BLaER1 (cell line): Measurements from ENCODE around the gene HDAC8.

ENCODE experiments used
- H3K27ac ChIP-seq: shearing (Covaris generic); formaldehyde crosslinking; 2 replicates; pipeline ENCODE4 v1.8.1; 2022
- H3K27me3 ChIP-seq: shearing (Covaris generic); formaldehyde crosslinking; 2 replicates; pipeline ENCODE4 v1.8.1; 2022
- H3K36me3 ChIP-seq: shearing (Covaris generic); formaldehyde crosslinking; 2 replicates; pipeline ENCODE4 v1.8.1; 2022
- H3K4me1 ChIP-seq: shearing (Covaris generic); formaldehyde crosslinking; 2 replicates; pipeline ENCODE4 v1.8.1; 2022
- H3K4me2 ChIP-seq: shearing (Covaris generic); formaldehyde crosslinking; 2 replicates; pipeline ENCODE4 v1.8.1; 2022
- H3K4me3 ChIP-seq: shearing (Covaris generic); formaldehyde crosslinking; 2 replicates; pipeline ENCODE4 v1.8.1; 2022
- H3K9ac ChIP-seq: shearing (Covaris generic); formaldehyde crosslinking; 2 replicates; pipeline ENCODE4 v1.8.1; 2022
- H3K9me3 ChIP-seq: shearing (Covaris generic); formaldehyde crosslinking; 2 replicates; pipeline ENCODE4 v1.8.1; 2022
- H4K20me1 ChIP-seq: shearing (Covaris generic); formaldehyde crosslinking; 2 replicates; pipeline ENCODE4 v1.8.1; 2022
- Cebpa-rat ChIP-seq: shearing (Covaris generic); IDR thresholded peaks from 2 replicates; pipeline ENCODE4 v1.8.1; 2022

HDAC8 gene

GRCh38 chrX:72392816-72393800 lies 179.5 kb downstream of the HDAC8 start:
- TF ChIP-seq Cebpa-rat: no peak

GRCh38 chrX:72392042-72392441 lies 180.6 kb downstream of the HDAC8 start:
- Histone ChIP-seq H3K4me3 (no peak overlapping the region), H3K4me2 (no peak overlapping the region), H3K9me3 (no peaks in the 10 kb centered on the region), H3K4me1 (no peaks in the 10 kb centered on the region), H3K27me3 (peaks cover 82% of the 10 kb centered on the region), H4K20me1 (no peaks in the 10 kb centered on the region), H3K9ac (no peak overlapping the region), H3K27ac (no peak overlapping the region), H3K36me3 (no peaks in the 10 kb centered on the region)
- TF ChIP-seq Cebpa-rat: no peak

More at GRCh38 chrX:72392816-72393800, 179.5 kb downstream of the HDAC8 start:
- Histone ChIP-seq H4K20me1 (no peaks in the 10 kb centered on the region), H3K4me3 (no peak overlapping the region), H3K9me3 (no peaks in the 10 kb centered on the region), H3K9ac (no peak overlapping the region), H3K4me1 (no peaks in the 10 kb centered on the region), H3K4me2 (no peak overlapping the region), H3K36me3 (no peaks in the 10 kb centered on the region), H3K27ac (no peak overlapping the region), H3K27me3 (peaks cover 72% of the 10 kb centered on the region)

- H3K27me3 ChIP-seq: peaks cover 61% of the 10 kb centered on the region
- no peaks in the 10 kb centered on the region for H4K20me1 ChIP-seq
- no peak overlapping the region for H3K9ac ChIP-seq
- H3K27ac ChIP-seq: no peak overlapping the region
- no peaks in the 10 kb centered on the region for H3K36me3 ChIP-seq
- H3K4me1 ChIP-seq: peaks cover 9% of the 10 kb centered on the region
- TF ChIP-seq Cebpa-rat: no peak
- H3K9me3 ChIP-seq: no peaks in the 10 kb centered on the region
- H3K4me3 ChIP-seq: no peak overlapping the region
- no peak overlapping the region for H3K4me2 ChIP-seq
These were observed 185.4 kb downstream of the HDAC8 start for GRCh38 chrX:72387247-72387646.

GRCh38 chrX:72382202-72382595 lies 190.4 kb downstream of the HDAC8 start:
- Histone ChIP-seq H3K9ac (no peak overlapping the region), H3K9me3 (no peaks in the 10 kb centered on the region), H4K20me1 (0 out of 2 replicates have a peak, but pooled peaks cover 4% of the 10 kb centered on the region), H3K4me1 (peaks cover 22% of the 10 kb centered on the region), H3K27ac (no peak overlapping the region), H3K36me3 (no peaks in the 10 kb centered on the region), H3K4me3 (no peak overlapping the region), H3K27me3 (peaks cover 37% of the 10 kb centered on the region), H3K4me2 (peak overlapping the region; percentile 55)
- no peak for TF ChIP-seq Cebpa-rat

- Histone ChIP-seq H3K27ac (no peak overlapping the region), H3K4me1 (peaks cover 22% of the 10 kb centered on the region), H4K20me1 (0 out of 2 replicates have a peak, but pooled peaks cover 4% of the 10 kb centered on the region), H3K4me3 (no peak overlapping the region), H3K27me3 (peaks cover 31% of the 10 kb centered on the region; the same call in 1 of the 2 replicates), H3K36me3 (no peaks in the 10 kb centered on the region), H3K9me3 (no peaks in the 10 kb centered on the region), H3K4me2 (peak overlapping the region; percentile 55), H3K9ac (no peak overlapping the region)
- TF ChIP-seq Cebpa-rat: no peak
These were observed 191.0 kb downstream of the HDAC8 start for GRCh38 chrX:72381439-72382201.

- Histone ChIP-seq H3K4me1 (peaks cover 2% of the 10 kb centered on the region), H4K20me1 (no peaks in the 10 kb centered on the region), H3K36me3 (no peaks in the 10 kb centered on the region), H3K4me2 (no peak overlapping the region), H3K9ac (no peak overlapping the region), H3K9me3 (no peaks in the 10 kb centered on the region), H3K27me3 (peaks cover 21% of the 10 kb centered on the region), H3K27ac (no peak overlapping the region), H3K4me3 (no peak overlapping the region)
- TF ChIP-seq Cebpa-rat: no peak
These were observed 196.5 kb downstream of the HDAC8 start for GRCh38 chrX:72376124-72376523.

- no peak overlapping the region for H3K4me3 ChIP-seq
- TF ChIP-seq Cebpa-rat: no peak
- H3K4me2 ChIP-seq: no peak overlapping the region
- H4K20me1 ChIP-seq: peaks cover 7% of the 10 kb centered on the region; the same call in 1 of the 2 replicates
- peaks cover 45% of the 10 kb centered on the region for H3K27me3 ChIP-seq
- H3K36me3 ChIP-seq: no peaks in the 10 kb centered on the region
- H3K4me1 ChIP-seq: no peaks in the 10 kb centered on the region
- H3K9me3 ChIP-seq: no peaks in the 10 kb centered on the region
- no peak overlapping the region for H3K9ac ChIP-seq
- no peak overlapping the region for H3K27ac ChIP-seq
These were observed 199.5 kb downstream of the HDAC8 start for GRCh38 chrX:72373136-72373535.

- TF ChIP-seq Cebpa-rat: no peak
- H3K4me2 ChIP-seq: no peak overlapping the region
- no peak overlapping the region for H3K27ac ChIP-seq
- peaks cover 7% of the 10 kb centered on the region; the same call in 1 of the 2 replicates for H4K20me1 ChIP-seq
- no peaks in the 10 kb centered on the region for H3K36me3 ChIP-seq
- no peak overlapping the region for H3K4me3 ChIP-seq
- peaks cover 49% of the 10 kb centered on the region for H3K27me3 ChIP-seq
- no peak overlapping the region for H3K9ac ChIP-seq
- H3K4me1 ChIP-seq: no peaks in the 10 kb centered on the region
- H3K9me3 ChIP-seq: no peaks in the 10 kb centered on the region
These were observed 199.9 kb downstream of the HDAC8 start for GRCh38 chrX:72372735-72373134.

GRCh38 chrX:72371405-72371804 lies 201.2 kb downstream of the HDAC8 start:
- Histone ChIP-seq H3K9me3 (no peaks in the 10 kb centered on the region), H3K4me3 (no peak overlapping the region), H3K27me3 (peaks cover 61% of the 10 kb centered on the region)

GRCh38 chrX:72368796-72369195 lies 203.8 kb downstream of the HDAC8 start:
- no peaks in the 10 kb centered on the region for H3K36me3 ChIP-seq
- H3K4me3 ChIP-seq: no peak overlapping the region
- peaks cover 7% of the 10 kb centered on the region; the same call in 1 of the 2 replicates for H4K20me1 ChIP-seq
- H3K9ac ChIP-seq: no peak overlapping the region
- no peak overlapping the region for H3K4me2 ChIP-seq
- TF ChIP-seq Cebpa-rat: no peak
- H3K9me3 ChIP-seq: no peaks in the 10 kb centered on the region
- no peaks in the 10 kb centered on the region for H3K4me1 ChIP-seq
- no peak overlapping the region for H3K27ac ChIP-seq
- peaks cover 79% of the 10 kb centered on the region for H3K27me3 ChIP-seq

More at GRCh38 chrX:72371405-72371804, 201.2 kb downstream of the HDAC8 start:
- Histone ChIP-seq H3K4me2 (no peak overlapping the region), H3K36me3 (no peaks in the 10 kb centered on the region), H4K20me1 (peaks cover 7% of the 10 kb centered on the region; the same call in 1 of the 2 replicates), H3K27ac (no peak overlapping the region), H3K9ac (no peak overlapping the region), H3K4me1 (no peaks in the 10 kb centered on the region)
- TF ChIP-seq Cebpa-rat: no peak
